Ramos (cell line): ENCODE measurements around the gene PYGO1.

Source experiments
- in situ Hi-C: fragments of 300-500 bp; cut with MboI; formaldehyde crosslinking; loops from one replicate; pipeline ENCODE4 v1.14.3; 2022; ENCODE audit warnings: low sequenced_read_pairs; ENCODE audit not compliant: unreplicated experiment

Gene PYGO1

GRCh38 chr15:55574096-55574495 lies 14.0 kb downstream of the PYGO1 start:
- in situ Hi-C loops, result no loop called here

GRCh38 chr15:55573224-55573623 lies 14.9 kb downstream of the PYGO1 start:
- in situ Hi-C loops, result no loop called here

GRCh38 chr15:55564347-55565145 lies 23.6 kb downstream of the PYGO1 start:
- in situ Hi-C loops, result no loop called here

GRCh38 chr15:55562601-55563000 lies 25.5 kb downstream of the PYGO1 start:
- in situ Hi-C loops, result no loop called here

- in situ Hi-C loops, result no loop called here
Measured at GRCh38 chr15:55555089-55555488, 33.1 kb downstream of the PYGO1 start.

- in situ Hi-C loops, result no loop called here
Measured at GRCh38 chr15:55552926-55553325, 35.2 kb downstream of the PYGO1 start.

GRCh38 chr15:55552451-55552850 lies 35.7 kb downstream of the PYGO1 start:
- in situ Hi-C loops, result no loop called here

- in situ Hi-C loops, result no loop called here
Measured at GRCh38 chr15:55549305-55549704, 38.8 kb downstream of the PYGO1 start.

- in situ Hi-C loops, result no loop called here
Measured at GRCh38 chr15:55546718-55547117, 41.4 kb downstream of the PYGO1 start.

GRCh38 chr15:55535436-55535835 lies 52.7 kb downstream of the PYGO1 start:
- in situ Hi-C loops, result no loop called here

- in situ Hi-C loops, result no loop called here
Measured at GRCh38 chr15:55532944-55533343, 55.2 kb downstream of the PYGO1 start.

GRCh38 chr15:55530861-55531313 lies 57.3 kb downstream of the PYGO1 start:
- in situ Hi-C loops, result no loop called here

GRCh38 chr15:55528812-55529211 lies 59.3 kb downstream of the PYGO1 start:
- in situ Hi-C loops, result no loop called here

- in situ Hi-C loops, result no loop called here
Measured at GRCh38 chr15:55527150-55527549, 61.0 kb downstream of the PYGO1 start.

- in situ Hi-C loops, result no loop called here
Measured at GRCh38 chr15:55526559-55527036, 61.5 kb downstream of the PYGO1 start.

- in situ Hi-C loops, result no loop called here
Measured at GRCh38 chr15:55522742-55523450, 65.2 kb downstream of the PYGO1 start.

GRCh38 chr15:55518641-55519040 lies 69.5 kb downstream of the PYGO1 start:
- in situ Hi-C loops, result no loop called here

- in situ Hi-C loops, result no loop called here
Measured at GRCh38 chr15:55518009-55518408, 70.1 kb downstream of the PYGO1 start.

GRCh38 chr15:55515991-55516776 lies 72.0 kb downstream of the PYGO1 start:
- in situ Hi-C loops, result no loop called here

GRCh38 chr15:55515491-55515890 lies 72.7 kb downstream of the PYGO1 start:
- in situ Hi-C loops, result no loop called here

GRCh38 chr15:55514414-55514850 lies 73.7 kb downstream of the PYGO1 start:
- in situ Hi-C loops, result no loop called here
